Upper lobe of right lung (tissue), 1 donor: ENCODE data around the gene RSL24D1. TPM values are rescaled to one million over a fixed set of nuclear protein-coding genes. Genes with fewer than 3 reads are reported as not detected.

Source experiments
- ATAC-seq: fragments of 200-7000 bp; cut with Tn5 transposase; one replicate; pipeline ENCODE4 v1.9.1; 2020; ENCODE audit warnings: mild to moderate bottlenecking, moderate library complexity
- DNase-seq: peaks from one replicate; pipeline ENCODE4 v3.0.0-alpha.2; 2020
- H3K27ac ChIP-seq: fragments of 200-600 bp; one replicate; pipeline ENCODE4 v1.8.0; 2022
- H3K27me3 ChIP-seq: fragments of 200-600 bp; one replicate; pipeline ENCODE4 v1.8.0; 2022; ENCODE audit warnings: mild to moderate bottlenecking
- H3K36me3 ChIP-seq: fragments of 200-600 bp; one replicate; pipeline ENCODE4 v1.8.0; 2022
- H3K4me1 ChIP-seq: fragments of 200-600 bp; one replicate; pipeline ENCODE4 v1.8.0; 2022
- H3K4me3 ChIP-seq: fragments of 200-600 bp; one replicate; pipeline ENCODE4 v1.8.0; 2022; ENCODE audit warnings: mild to moderate bottlenecking
- H3K9me3 ChIP-seq: fragments of 200-600 bp; one replicate; pipeline ENCODE4 v1.8.0; 2022
- intact Hi-C: fragments of 100-400 bp; cut with DNase I; formaldehyde crosslinking; loops from one replicate; pipeline ENCODE4 v1.11.0; 2022
- total RNA-seq: library from RNA; stranded (reverse); fragmentation: NEBNext Ultra II Directional; extraction: Animal tissue kit (Norgen Biotek cat#: 25700); gene quantifications from one replicate; pipeline ENCODE4 v1.2.1, GENCODE V29; 2021
- TF ChIP-seq, protein P1 (sequence below): fragments of 200-600 bp; IDR thresholded peaks from one replicate; pipeline ENCODE4 v1.8.0; 2022; ENCODE audit warnings: antibody characterized with exemption
- donor health status: DM: no; HTN: yes; CAD: no; lungs with severe emphysema.

RSL24D1 gene
- total RNA-seq, 1 donor from 2014 or later, result 62.1 TPM

DNA sequence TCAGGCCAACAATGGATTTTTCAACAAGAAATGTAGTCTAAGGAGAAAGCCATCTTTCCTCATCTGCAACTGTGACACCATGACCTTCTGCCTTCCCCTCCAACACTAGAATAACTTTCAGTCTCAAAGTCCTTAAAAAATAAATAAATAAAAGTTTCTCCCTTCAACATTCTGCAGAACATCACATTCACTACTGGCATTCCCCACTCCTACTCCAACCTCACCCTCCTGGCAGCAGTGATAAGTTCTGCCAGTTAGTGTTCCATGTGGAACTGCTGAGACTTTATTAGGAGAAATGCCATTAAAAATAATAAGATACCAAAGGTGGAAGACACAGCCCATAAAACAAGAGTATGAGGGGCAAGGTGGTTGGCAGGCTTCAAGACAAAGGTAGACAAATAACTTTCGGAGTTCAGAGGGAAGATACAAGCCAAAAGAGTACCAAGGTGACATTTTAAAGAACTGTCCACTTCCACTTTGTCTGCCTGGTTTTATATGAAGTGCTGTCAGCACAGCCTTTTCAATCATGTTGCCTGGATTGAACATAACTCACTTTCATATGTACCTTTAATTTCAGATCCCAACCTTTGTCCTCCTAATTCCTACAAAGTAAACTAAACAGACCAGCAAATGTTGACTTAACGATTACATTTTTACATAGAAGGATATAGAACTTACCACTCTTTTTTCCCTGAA is 37.5 kb upstream of the RSL24D1 start:
- Histone ChIP-seq H3K27me3 (no peaks in the 10 kb centered on the region), H3K9me3 (no peaks in the 10 kb centered on the region), H3K36me3 (peaks cover 10% of the 10 kb centered on the region), H3K4me3 (no peak overlapping the region), H3K4me1 (no peaks in the 10 kb centered on the region), H3K27ac (no peak overlapping the region)
- intact Hi-C loops, result no loop called here
- DNase-seq (no peak), ATAC-seq (no peak)
- TF ChIP-seq, protein P1, sequence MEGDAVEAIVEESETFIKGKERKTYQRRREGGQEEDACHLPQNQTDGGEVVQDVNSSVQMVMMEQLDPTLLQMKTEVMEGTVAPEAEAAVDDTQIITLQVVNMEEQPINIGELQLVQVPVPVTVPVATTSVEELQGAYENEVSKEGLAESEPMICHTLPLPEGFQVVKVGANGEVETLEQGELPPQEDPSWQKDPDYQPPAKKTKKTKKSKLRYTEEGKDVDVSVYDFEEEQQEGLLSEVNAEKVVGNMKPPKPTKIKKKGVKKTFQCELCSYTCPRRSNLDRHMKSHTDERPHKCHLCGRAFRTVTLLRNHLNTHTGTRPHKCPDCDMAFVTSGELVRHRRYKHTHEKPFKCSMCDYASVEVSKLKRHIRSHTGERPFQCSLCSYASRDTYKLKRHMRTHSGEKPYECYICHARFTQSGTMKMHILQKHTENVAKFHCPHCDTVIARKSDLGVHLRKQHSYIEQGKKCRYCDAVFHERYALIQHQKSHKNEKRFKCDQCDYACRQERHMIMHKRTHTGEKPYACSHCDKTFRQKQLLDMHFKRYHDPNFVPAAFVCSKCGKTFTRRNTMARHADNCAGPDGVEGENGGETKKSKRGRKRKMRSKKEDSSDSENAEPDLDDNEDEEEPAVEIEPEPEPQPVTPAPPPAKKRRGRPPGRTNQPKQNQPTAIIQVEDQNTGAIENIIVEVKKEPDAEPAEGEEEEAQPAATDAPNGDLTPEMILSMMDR, result no peak

DNA sequence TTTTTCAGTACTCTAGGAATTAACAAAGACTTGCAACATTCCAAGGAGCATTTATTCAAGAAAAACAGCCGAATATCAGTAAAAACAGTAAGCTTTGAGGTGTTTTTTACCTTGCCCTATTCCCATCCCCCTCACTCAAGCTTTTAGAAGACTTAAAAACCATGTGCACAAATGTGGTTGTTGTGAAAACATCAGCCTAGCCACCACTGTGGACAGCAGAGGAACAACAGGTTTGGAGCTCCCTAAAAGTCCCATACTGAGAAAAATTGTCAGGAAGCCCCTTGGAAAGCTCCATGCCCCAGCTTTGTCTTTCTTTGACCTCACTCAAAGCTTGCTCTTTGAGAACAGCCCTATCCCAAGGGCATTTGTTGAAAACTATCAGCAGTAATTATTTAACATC is 34.7 kb upstream of the RSL24D1 start:
- no peak for DNase-seq
- no peaks in the 10 kb centered on the region for H3K27me3 ChIP-seq
- no peak overlapping the region for H3K27ac ChIP-seq
- H3K4me3 ChIP-seq, result no peak overlapping the region
- peaks cover 27% of the 10 kb centered on the region for H3K36me3 ChIP-seq
- ATAC-seq, result no peak
- H3K4me1 ChIP-seq, result no peaks in the 10 kb centered on the region
- no peaks in the 10 kb centered on the region for H3K9me3 ChIP-seq
- TF ChIP-seq, protein P1, result no peak
- intact Hi-C loops, result no loop called here

DNA sequence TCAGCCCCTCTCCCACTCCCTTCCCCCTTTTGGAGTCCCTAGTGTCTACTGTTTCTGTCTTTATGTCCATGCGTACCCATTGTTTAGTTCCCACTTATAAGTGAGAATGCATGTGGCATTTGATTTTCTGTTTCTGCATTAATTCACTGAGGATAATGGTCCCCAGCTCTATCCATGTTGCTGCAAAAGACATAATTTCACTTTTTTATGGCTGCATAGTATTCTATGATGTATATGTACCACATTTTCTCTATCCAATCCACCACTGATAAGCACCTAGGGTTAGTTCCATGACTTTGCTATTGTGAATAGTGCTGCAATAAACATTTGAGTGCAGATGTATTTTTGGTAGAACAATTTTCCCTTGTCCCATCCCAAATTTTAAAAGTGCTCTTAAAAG is 34.2 kb upstream of the RSL24D1 start:
- DNase-seq (no peak), ATAC-seq (no peak)
- H3K27ac ChIP-seq, result no peak overlapping the region
- TF ChIP-seq, protein P1, result no peak
- intact Hi-C loops, result no loop called here
- H3K4me3 ChIP-seq, result no peak overlapping the region
- H3K36me3 ChIP-seq, result peaks cover 32% of the 10 kb centered on the region
- no peaks in the 10 kb centered on the region for H3K9me3 ChIP-seq
- no peaks in the 10 kb centered on the region for H3K27me3 ChIP-seq
- H3K4me1 ChIP-seq, result no peaks in the 10 kb centered on the region

DNA sequence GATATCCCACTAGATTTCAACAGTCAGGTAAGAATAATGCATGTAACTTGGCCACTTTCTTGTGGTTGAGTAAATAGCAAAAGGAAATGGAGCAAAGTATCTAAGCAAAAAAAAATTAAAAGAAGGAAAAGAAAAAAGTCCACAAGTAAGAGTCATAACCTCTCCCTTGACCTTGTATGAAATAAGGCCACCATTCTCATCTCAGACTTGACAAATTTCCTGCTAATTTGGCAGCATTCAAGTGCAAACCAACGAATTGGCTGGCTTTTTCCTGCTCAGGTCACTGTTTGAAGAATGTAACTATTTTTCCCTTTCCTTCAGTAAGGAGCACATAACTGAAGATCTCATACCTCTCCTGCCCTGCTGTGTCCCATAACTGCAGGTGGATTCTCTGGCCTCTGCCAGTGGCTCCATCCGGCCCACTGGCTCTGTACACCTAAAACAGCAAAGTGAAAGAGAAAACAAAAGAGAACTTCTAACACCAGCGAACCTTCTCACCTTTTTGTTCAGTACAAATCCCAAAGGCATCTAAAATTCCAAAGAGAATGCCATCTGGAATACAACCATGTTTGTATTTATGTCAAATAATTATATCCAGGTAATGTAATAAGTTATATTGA is 33.4 kb upstream of the RSL24D1 start:
- Histone ChIP-seq H3K27ac (no peak overlapping the region), H3K4me1 (no peaks in the 10 kb centered on the region), H3K36me3 (peaks cover 34% of the 10 kb centered on the region), H3K9me3 (no peaks in the 10 kb centered on the region), H3K27me3 (no peaks in the 10 kb centered on the region), H3K4me3 (no peak overlapping the region)
- DNase-seq (no peak), ATAC-seq (peak; percentile 23)
- TF ChIP-seq, protein P1, result no peak
- intact Hi-C loops, result no loop called here

DNA sequence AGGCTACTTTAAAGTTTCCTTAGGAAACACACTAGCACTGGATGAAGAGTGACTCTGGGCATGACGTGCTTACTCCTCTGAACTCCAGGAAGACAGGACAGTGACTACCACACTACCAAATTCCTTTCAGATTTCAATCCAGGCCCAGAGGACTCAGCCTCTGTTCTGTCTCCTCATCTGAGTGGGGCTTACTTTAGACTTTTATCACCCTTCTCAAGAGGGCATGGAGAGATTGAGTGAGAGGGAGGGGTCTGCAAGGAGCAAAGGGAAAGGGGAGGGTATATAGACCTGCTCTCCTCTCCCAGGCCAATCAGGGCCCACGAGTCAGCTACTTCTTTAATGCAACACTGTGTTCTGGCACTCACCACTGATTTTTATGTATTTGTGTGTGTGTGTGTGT is 29.4 kb upstream of the RSL24D1 start:
- no peak for ATAC-seq
- Histone ChIP-seq H3K4me3 (no peak overlapping the region), H3K4me1 (peaks cover 21% of the 10 kb centered on the region), H3K9me3 (no peaks in the 10 kb centered on the region), H3K36me3 (peaks cover 28% of the 10 kb centered on the region), H3K27ac (no peak overlapping the region), H3K27me3 (no peaks in the 10 kb centered on the region)
- DNase-seq, result no peak
- intact Hi-C loops, result no loop called here
- TF ChIP-seq, protein P1, result no peak
